ENCODE measurements around the gene GPR68. TPM values are rescaled to one million over a fixed set of nuclear protein-coding genes. Genes with fewer than 3 reads are reported as not detected.
"Not testable (repeated sequence)": the region's sequence is repeated elsewhere in the genome, so short reads cannot be mapped to it uniquely, and the experiment has no call there.

GPR68 gene
- total RNA-seq, 6 experiments from 2014 or later: 0.17 to 0.27 (median 0.19) TPM; not detected in 3

GRCh38 chr14:91229743-91230200 is 14.7 kb downstream of the GPR68 start:
- no peak for TF ChIP-seq POLR2A (IDR thresholded peaks at IDR 0.05)
- TF ChIP-seq CTCF (IDR thresholded peaks at IDR 0.05): no peak
- H3K4me1 ChIP-seq: no peaks in the 10 kb centered on the region
- H3K27ac ChIP-seq: no peak overlapping the region
- no peaks in the 10 kb centered on the region for H3K27me3 ChIP-seq
- ATAC-seq: peak; percentile 11 to 40 (median 20)
- no peak for DNase-seq
- H3K4me3 ChIP-seq: no peak overlapping the region
- intact Hi-C loops (cut with DNase I): no loop called here
- H3K9me3 ChIP-seq: no peaks in the 10 kb centered on the region
- H3K36me3 ChIP-seq: peaks cover 0 to 12% (median 4%) of the 10 kb centered on the region in 4 donors
- 71% methylated on average over 5 of the region's 6 CpGs for WGBS (ENCODE audit: insufficient coverage, low coverage, low lambda C conversion rate, missing lambda C conversion rate)

GRCh38 chr14:91229005-91229382 is 15.5 kb downstream of the GPR68 start:
- no peaks in the 10 kb centered on the region for H3K4me1 ChIP-seq
- intact Hi-C loops (cut with DNase I): no loop called here
- H3K9me3 ChIP-seq: no peaks in the 10 kb centered on the region
- no peak overlapping the region for H3K4me3 ChIP-seq
- no peak for DNase-seq
- WGBS (ENCODE audit: insufficient coverage, low coverage, low lambda C conversion rate, missing lambda C conversion rate): no CpG with 5 or more reads among the region's 1 CpG
- TF ChIP-seq POLR2A (IDR thresholded peaks at IDR 0.05) (no peak), CTCF (IDR thresholded peaks at IDR 0.05) (no peak)
- H3K27ac ChIP-seq: no peak overlapping the region
- no peaks in the 10 kb centered on the region for H3K27me3 ChIP-seq
- no peak for ATAC-seq
- peaks cover 0 to 16% (median 5%) of the 10 kb centered on the region in 4 donors for H3K36me3 ChIP-seq

- Histone ChIP-seq H3K36me3 (peaks cover 0 to 16% (median 5%) of the 10 kb centered on the region in 4 donors), H3K4me3 (no peak overlapping the region), H3K27ac (no peak overlapping the region), H3K27me3 (no peaks in the 10 kb centered on the region), H3K4me1 (no peaks in the 10 kb centered on the region), H3K9me3 (no peaks in the 10 kb centered on the region)
- intact Hi-C loops (cut with DNase I): no loop called here
- no peak for TF ChIP-seq CTCF (IDR thresholded peaks at IDR 0.05)
- TF ChIP-seq POLR2A (IDR thresholded peaks at IDR 0.05): no peak
- WGBS (ENCODE audit: insufficient coverage, low coverage, low lambda C conversion rate, missing lambda C conversion rate): 93% methylated on average over 7 of the region's 14 CpGs
- DNase-seq (no peak), ATAC-seq (peak in 3 of 4 donors; percentile 3 to 24 (median 23))
These were observed 16.1 kb downstream of the GPR68 start for GRCh38 chr14:91228112-91229004.

GRCh38 chr14:91227183-91227628 is 17.3 kb downstream of the GPR68 start:
- H3K4me1 ChIP-seq: no peaks in the 10 kb centered on the region
- WGBS (ENCODE audit: insufficient coverage, low coverage, low lambda C conversion rate, missing lambda C conversion rate): 67% methylated on average over 6 of the region's 7 CpGs

GRCh38 chr14:91226360-91226759 is 18.1 kb downstream of the GPR68 start:
- H3K4me1 ChIP-seq; DNase-seq; H3K27me3 ChIP-seq; intact Hi-C loops (cut with DNase I); H3K4me3 ChIP-seq; ATAC-seq; H3K9me3 ChIP-seq; H3K27ac ChIP-seq: not testable (repeated sequence)
- 67% methylated on average over 4 of the region's 4 CpGs for WGBS (ENCODE audit: insufficient coverage, low coverage, low lambda C conversion rate, missing lambda C conversion rate)
- H3K36me3 ChIP-seq: peaks cover 0 to 16% (median 5%) of the 10 kb centered on the region in 4 donors

More at GRCh38 chr14:91227183-91227628, 17.3 kb downstream of the GPR68 start:
- Histone ChIP-seq H3K9me3 (no peaks in the 10 kb centered on the region), H3K27ac (no peak overlapping the region), H3K4me3 (no peak overlapping the region), H3K36me3 (peaks cover 0 to 16% (median 5%) of the 10 kb centered on the region in 4 donors), H3K27me3 (no peaks in the 10 kb centered on the region)
- no peak for TF ChIP-seq CTCF (IDR thresholded peaks at IDR 0.05)
- TF ChIP-seq POLR2A (IDR thresholded peaks at IDR 0.05): no peak
- intact Hi-C loops (cut with DNase I): no loop called here
- ATAC-seq (no peak), DNase-seq (no peak)
